HepG2 (cell line): ENCODE data around the gene PML. TPM values are rescaled to one million over a fixed set of nuclear protein-coding genes. Genes with fewer than 3 reads are reported as not detected.

Source experiments
- PHF20 ChIP-seq: sonication (generic); formaldehyde crosslinking; IDR thresholded peaks from 2 replicates; pipeline ENCODE4 v1.5.0; 2020; ENCODE audit warnings: mild to moderate bottlenecking, missing genetic modification reagents
- RERE ChIP-seq: IDR thresholded peaks from 2 replicates; pipeline ENCODE4 v1.6.1; 2016; ENCODE audit warnings: low read depth, missing genetic modification reagents, missing compliant biosample characterization
- SYNCRIP ChIP-seq: fragments of 200-400 bp; formaldehyde crosslinking; IDR thresholded peaks from 2 replicates; pipeline ENCODE4 v1.6.1; 2018; ENCODE audit warnings: mild to moderate bottlenecking, low read depth, low read length; ENCODE audit not compliant: insufficient read depth
- ZBTB7A ChIP-seq: sonication (generic); formaldehyde crosslinking; IDR thresholded peaks from 2 replicates; pipeline ENCODE4 v1.8.0; 2022; ENCODE audit warnings: mild to moderate bottlenecking, missing genetic modification reagents
- ZNF124 ChIP-seq: sonication (generic); formaldehyde crosslinking; IDR thresholded peaks from 2 replicates; pipeline ENCODE4 v1.4.0; 2020; ENCODE audit warnings: missing genetic modification reagents
- ZNF710 ChIP-seq: sonication (generic); formaldehyde crosslinking; IDR thresholded peaks from 2 replicates; pipeline ENCODE4 v1.5.0; 2020; ENCODE audit warnings: mild to moderate bottlenecking, missing genetic modification reagents, borderline replicate concordance
- ZNF766 ChIP-seq: sonication (generic); formaldehyde crosslinking; IDR thresholded peaks from 2 replicates; pipeline ENCODE4 v1.5.0; 2020; ENCODE audit warnings: missing genetic modification reagents, borderline replicate concordance
- ZSCAN29 ChIP-seq: sonication (generic); formaldehyde crosslinking; conservative IDR thresholded peaks from 2 replicates; pipeline ENCODE4 v1.4.0; 2020; ENCODE audit warnings: mild to moderate bottlenecking, missing genetic modification reagents
- polyA plus RNA-seq, 8 experiments: library from polyadenylated mRNA; depleted of rRNA in 3 of 8; stranded (reverse) in 7 of 8; unstranded in 1 of 8; fragments of >200 nt; fragmentation: Illumina TruSeq in 4 of 8; extraction: Trizol in 4 of 8; gene quantifications; 2 replicates each; pipeline versions ENCODE4 v1.2.1 to v1.2.3, GENCODE V29; 2011 to 2016; ENCODE audit warnings: low read depth in 4 of 8, missing spikeins in 1 of 8, mixed read lengths in 1 of 8; ENCODE audit not compliant: insufficient read depth in 1 of 8
- total RNA-seq, 5 experiments: library from RNA; depleted of rRNA; stranded (reverse); fragments of >200 nt; fragmentation: Illumina TruSeq; extraction: Trizol; gene quantifications; 2 replicates each; pipeline ENCODE4 v1.2.3, GENCODE V29; 2016; ENCODE audit warnings: low read depth in 1 of 5

Gene PML
- total and polyA plus RNA-seq, 2 of the 13 experiments (the other 11 are each of a cell fraction or from before 2014, with no cell fraction given): 2.9 to 3.9 TPM

GRCh38 chr15:73957276-73957675 lies 37.2 kb upstream of the PML start (continued):
- no peak for TF ChIP-seq RERE (CRISPR knock-in tag)
- no peak for TF ChIP-seq ZNF766
- no peak for TF ChIP-seq SYNCRIP
- TF ChIP-seq PHF20 (CRISPR knock-in tag): no peak
- no peak for TF ChIP-seq ZNF710 (CRISPR knock-in tag)
- no peak for TF ChIP-seq ZNF124
- no peak for TF ChIP-seq ZBTB7A (CRISPR knock-in tag)
- TF ChIP-seq ZSCAN29 (CRISPR knock-in tag): no peak
